Astrocyte (in vitro differentiated cells and primary cell): ENCODE results near the gene MCEE. TPM values are rescaled to one million over a fixed set of nuclear protein-coding genes. Genes with fewer than 3 reads are reported as not detected.
"Not testable (repeated sequence)": the region's sequence is repeated elsewhere in the genome, so short reads cannot be mapped to it uniquely, and the experiment has no call there.

ENCODE experiments used
- DNase-seq: peaks from one replicate; pipeline ENCODE4 v3.0.0-alpha.2; 2010; ENCODE audit warnings: low read depth
- FAIRE-seq: peaks from 2 replicates; lab custom pipeline; 2011; peaks lifted over from hg19 to GRCh38; lab: Jason Lieb, UNC
- H2AFZ ChIP-seq: 2 replicates; pipeline ENCODE4 v1.6.0; 2012; ENCODE audit warnings: low read depth, low read length, inconsistent platforms
- H3K27ac ChIP-seq: 2 replicates; pipeline ENCODE4 v1.5.1; 2011; ENCODE audit warnings: low read depth, low read length, inconsistent platforms
- H3K27me3 ChIP-seq: 2 replicates; pipeline ENCODE4 v1.6.0; 2011; ENCODE audit warnings: low read length, inconsistent platforms; ENCODE audit not compliant: insufficient read depth
- H3K36me3 ChIP-seq: 2 replicates; pipeline ENCODE4 v1.5.1; 2011; ENCODE audit warnings: low read length, inconsistent platforms; ENCODE audit not compliant: insufficient read depth
- H3K4me1 ChIP-seq: 2 replicates; pipeline ENCODE4 v1.5.1; 2011; ENCODE audit warnings: low read length, inconsistent platforms; ENCODE audit not compliant: insufficient read depth
- H3K4me2 ChIP-seq: 2 replicates; pipeline ENCODE4 v1.6.0; 2012; ENCODE audit warnings: low read length, inconsistent platforms
- H3K4me3 ChIP-seq: 2 replicates; pipeline ENCODE4 v1.5.1; 2011; ENCODE audit warnings: low read depth, mild to moderate bottlenecking, low read length, inconsistent platforms; ENCODE audit not compliant: insufficient read depth
- H3K79me2 ChIP-seq: 2 replicates; pipeline ENCODE4 v1.6.0; 2012; ENCODE audit warnings: mild to moderate bottlenecking, low read length, inconsistent platforms; ENCODE audit not compliant: insufficient read depth
- H3K9ac ChIP-seq: 2 replicates; pipeline ENCODE4 v1.6.0; 2012; ENCODE audit warnings: mild to moderate bottlenecking, low read length, inconsistent platforms
- H3K9me3 ChIP-seq: 2 replicates; pipeline ENCODE4 v1.5.1; 2012; ENCODE audit warnings: low read depth, mild to moderate bottlenecking, low read length, inconsistent platforms; ENCODE audit not compliant: insufficient read depth
- H4K20me1 ChIP-seq: 2 replicates; pipeline ENCODE4 v1.6.0; 2012; ENCODE audit warnings: low read length, inconsistent platforms; ENCODE audit not compliant: insufficient read depth
- H3K27ac Mint-ChIP-seq: one replicate; pipeline ENCODE4 v1.8.0; 2021; ENCODE audit warnings: mild to moderate bottlenecking, mixed read lengths; ENCODE audit not compliant: unreplicated experiment
- H3K27me3 Mint-ChIP-seq: one replicate; pipeline ENCODE4 v1.8.0; 2021; ENCODE audit warnings: low read depth, mixed read lengths; ENCODE audit not compliant: unreplicated experiment
- H3K36me3 Mint-ChIP-seq: one replicate; pipeline ENCODE4 v1.8.0; 2021; ENCODE audit warnings: low read depth, mixed read lengths; ENCODE audit not compliant: unreplicated experiment
- H3K4me1 Mint-ChIP-seq: one replicate; pipeline ENCODE4 v1.8.0; 2021; ENCODE audit warnings: low read depth, mixed read lengths; ENCODE audit not compliant: unreplicated experiment
- H3K4me3 Mint-ChIP-seq: one replicate; pipeline ENCODE4 v1.8.0; 2021; ENCODE audit warnings: mild to moderate bottlenecking, moderate library complexity, mixed read lengths; ENCODE audit not compliant: unreplicated experiment
- H3K9me3 Mint-ChIP-seq: one replicate; pipeline ENCODE4 v1.8.0; 2021; ENCODE audit warnings: mild to moderate bottlenecking, mixed read lengths; ENCODE audit not compliant: unreplicated experiment
- EZH2 ChIP-seq: IDR thresholded peaks from 2 replicates; pipeline ENCODE4 v1.6.1; 2012; ENCODE audit warnings: mild to moderate bottlenecking, low read length, inconsistent platforms; ENCODE audit not compliant: insufficient read depth
- total RNA-seq: library from RNA; stranded (reverse); gene quantifications from 2 replicates; pipeline ENCODE4 v1.2.1, GENCODE V29; 2021
- TF ChIP-seq, protein P1 (sequence below): IDR thresholded peaks from 2 replicates; pipeline ENCODE4 v1.5.1; 2011; ENCODE audit warnings: low read depth, mild to moderate bottlenecking, inconsistent platforms, low read length, moderate library complexity; ENCODE audit not compliant: insufficient read depth

MCEE gene
- total RNA-seq, 1 donor from 2014 or later = 13.1 TPM

- not testable (repeated sequence) for H3K9ac ChIP-seq, DNase-seq, H3K79me2 ChIP-seq, H4K20me1 ChIP-seq, H3K4me2 ChIP-seq, H3K27me3 ChIP-seq, H3K9me3 Mint-ChIP-seq, H3K4me3 Mint-ChIP-seq, H3K27ac Mint-ChIP-seq, H2AFZ ChIP-seq, H3K27ac ChIP-seq, H3K36me3 ChIP-seq, H3K36me3 Mint-ChIP-seq, FAIRE-seq, H3K4me1 Mint-ChIP-seq, H3K4me3 ChIP-seq, H3K4me1 ChIP-seq, H3K9me3 ChIP-seq
- H3K27me3 Mint-ChIP-seq = peaks cover 16% of the 10 kb centered on the region
These were observed 46.2 kb downstream of the MCEE start for GRCh38 chr2:71083752-71084312.

- H3K4me2 ChIP-seq, H3K4me3 Mint-ChIP-seq, H3K9me3 ChIP-seq, H3K27ac Mint-ChIP-seq, DNase-seq, H3K27ac ChIP-seq, H3K4me1 ChIP-seq, H2AFZ ChIP-seq, H4K20me1 ChIP-seq, H3K4me1 Mint-ChIP-seq, H3K9ac ChIP-seq, H3K4me3 ChIP-seq, H3K27me3 ChIP-seq, FAIRE-seq, H3K79me2 ChIP-seq, H3K36me3 Mint-ChIP-seq, H3K9me3 Mint-ChIP-seq, H3K36me3 ChIP-seq: not testable (repeated sequence)
- peaks cover 12% of the 10 kb centered on the region for H3K27me3 Mint-ChIP-seq
These were observed 46.7 kb downstream of the MCEE start for GRCh38 chr2:71083297-71083696.

GRCh38 chr2:71082402-71083252 is 47.4 kb downstream of the MCEE start:
- no peak for FAIRE-seq
- Histone ChIP-seq H3K27ac (no peak overlapping the region), H3K9ac (no peak overlapping the region), H4K20me1 (peaks cover 4% of the 10 kb centered on the region), H3K27me3 (no peaks in the 10 kb centered on the region), H2AFZ (no peak overlapping the region), H3K36me3 (peaks cover 11% of the 10 kb centered on the region), H3K9me3 (no peaks in the 10 kb centered on the region), H3K4me3 (no peak overlapping the region), H3K79me2 (no peaks in the 10 kb centered on the region), H3K4me2 (no peak overlapping the region), H3K4me1 (no peaks in the 10 kb centered on the region)
- no peak for DNase-seq
- Mint-ChIP-seq H3K27me3 (peaks cover 6% of the 10 kb centered on the region), H3K36me3 (peaks cover 6% of the 10 kb centered on the region), H3K4me3 (no peak overlapping the region), H3K4me1 (no peaks in the 10 kb centered on the region), H3K27ac (no peak overlapping the region), H3K9me3 (no peaks in the 10 kb centered on the region)
- no peak for TF ChIP-seq EZH2
- TF ChIP-seq, protein P1, sequence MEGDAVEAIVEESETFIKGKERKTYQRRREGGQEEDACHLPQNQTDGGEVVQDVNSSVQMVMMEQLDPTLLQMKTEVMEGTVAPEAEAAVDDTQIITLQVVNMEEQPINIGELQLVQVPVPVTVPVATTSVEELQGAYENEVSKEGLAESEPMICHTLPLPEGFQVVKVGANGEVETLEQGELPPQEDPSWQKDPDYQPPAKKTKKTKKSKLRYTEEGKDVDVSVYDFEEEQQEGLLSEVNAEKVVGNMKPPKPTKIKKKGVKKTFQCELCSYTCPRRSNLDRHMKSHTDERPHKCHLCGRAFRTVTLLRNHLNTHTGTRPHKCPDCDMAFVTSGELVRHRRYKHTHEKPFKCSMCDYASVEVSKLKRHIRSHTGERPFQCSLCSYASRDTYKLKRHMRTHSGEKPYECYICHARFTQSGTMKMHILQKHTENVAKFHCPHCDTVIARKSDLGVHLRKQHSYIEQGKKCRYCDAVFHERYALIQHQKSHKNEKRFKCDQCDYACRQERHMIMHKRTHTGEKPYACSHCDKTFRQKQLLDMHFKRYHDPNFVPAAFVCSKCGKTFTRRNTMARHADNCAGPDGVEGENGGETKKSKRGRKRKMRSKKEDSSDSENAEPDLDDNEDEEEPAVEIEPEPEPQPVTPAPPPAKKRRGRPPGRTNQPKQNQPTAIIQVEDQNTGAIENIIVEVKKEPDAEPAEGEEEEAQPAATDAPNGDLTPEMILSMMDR = no peak
